CD4-positive, alpha-beta T cell treated with Interleukin-17A for 1 hour (primary cell): ENCODE results near the gene SRD5A3.

Source experiments
- DNase-seq: peaks from one replicate; pipeline ENCODE4 v3.0.0-alpha.2; 2020

The SRD5A3 gene

GRCh38 chr4:55410431-55410830 lies 64.4 kb downstream of the SRD5A3 start:
- DNase-seq = no peak

GRCh38 chr4:55411621-55412020 lies 65.6 kb downstream of the SRD5A3 start:
- DNase-seq = no peak

GRCh38 chr4:55416176-55416575 lies 70.1 kb downstream of the SRD5A3 start:
- no peak for DNase-seq
